ENCODE measurements around the gene HSF2. TPM values are rescaled to one million over a fixed set of nuclear protein-coding genes. Genes with fewer than 3 reads are reported as not detected.

HSF2 gene
- total RNA-seq, 2 donors from 2014 or later, result 11.8 to 19.1 TPM

DNA sequence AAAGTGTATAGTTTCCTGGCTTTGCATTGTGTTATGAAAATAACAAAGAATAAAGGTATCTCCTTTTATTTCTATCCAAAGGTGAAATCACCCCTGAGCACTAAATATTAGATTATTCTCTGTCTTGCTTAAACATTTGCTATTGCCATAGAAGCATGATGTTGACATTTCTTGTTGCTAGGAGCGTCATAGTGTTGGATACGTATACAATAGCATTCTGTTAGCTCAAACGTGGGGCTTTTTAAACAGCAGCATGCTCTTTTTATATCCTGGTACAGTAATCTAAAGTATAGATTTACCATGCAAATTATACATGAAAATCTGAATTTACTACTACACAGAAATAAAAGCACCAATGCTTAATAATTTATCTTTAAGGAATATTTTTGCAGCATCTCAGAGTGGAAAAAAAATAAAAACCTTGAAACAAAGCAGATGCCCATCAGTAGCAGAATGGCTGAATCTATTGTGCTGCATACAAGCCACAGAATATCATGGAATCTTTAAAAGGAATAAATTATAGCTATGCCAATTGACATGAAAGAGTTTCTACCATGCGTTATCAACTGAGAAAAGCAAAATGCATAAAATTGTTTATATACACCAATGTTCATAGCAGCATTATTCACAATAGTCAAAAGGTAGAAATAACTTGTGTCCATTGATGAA is 9.6 kb upstream of the HSF2 start:
- DNase-seq (ENCODE audit: low spot score) (no peak), ATAC-seq (ENCODE audit: insufficient number of reproducible peaks, low FRiP score, low read depth) (no peak)
- no peaks in the 10 kb centered on the region for H3K27me3 ChIP-seq (replicated peaks; ENCODE audit: insufficient read depth)
- TF ChIP-seq, protein P1, sequence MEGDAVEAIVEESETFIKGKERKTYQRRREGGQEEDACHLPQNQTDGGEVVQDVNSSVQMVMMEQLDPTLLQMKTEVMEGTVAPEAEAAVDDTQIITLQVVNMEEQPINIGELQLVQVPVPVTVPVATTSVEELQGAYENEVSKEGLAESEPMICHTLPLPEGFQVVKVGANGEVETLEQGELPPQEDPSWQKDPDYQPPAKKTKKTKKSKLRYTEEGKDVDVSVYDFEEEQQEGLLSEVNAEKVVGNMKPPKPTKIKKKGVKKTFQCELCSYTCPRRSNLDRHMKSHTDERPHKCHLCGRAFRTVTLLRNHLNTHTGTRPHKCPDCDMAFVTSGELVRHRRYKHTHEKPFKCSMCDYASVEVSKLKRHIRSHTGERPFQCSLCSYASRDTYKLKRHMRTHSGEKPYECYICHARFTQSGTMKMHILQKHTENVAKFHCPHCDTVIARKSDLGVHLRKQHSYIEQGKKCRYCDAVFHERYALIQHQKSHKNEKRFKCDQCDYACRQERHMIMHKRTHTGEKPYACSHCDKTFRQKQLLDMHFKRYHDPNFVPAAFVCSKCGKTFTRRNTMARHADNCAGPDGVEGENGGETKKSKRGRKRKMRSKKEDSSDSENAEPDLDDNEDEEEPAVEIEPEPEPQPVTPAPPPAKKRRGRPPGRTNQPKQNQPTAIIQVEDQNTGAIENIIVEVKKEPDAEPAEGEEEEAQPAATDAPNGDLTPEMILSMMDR (IDR thresholded peaks at IDR 0.05), result no peak
- no peaks in the 10 kb centered on the region for H3K36me3 ChIP-seq
- no peaks in the 10 kb centered on the region for H3K4me1 ChIP-seq (ENCODE audit: control insufficient read depth in 1 of 2, low read depth in 2 of 2)
- no peak overlapping the region for H3K4me3 ChIP-seq
- H3K27ac ChIP-seq, result no peak overlapping the region
- H3K9me3 ChIP-seq, result no peaks in the 10 kb centered on the region

DNA sequence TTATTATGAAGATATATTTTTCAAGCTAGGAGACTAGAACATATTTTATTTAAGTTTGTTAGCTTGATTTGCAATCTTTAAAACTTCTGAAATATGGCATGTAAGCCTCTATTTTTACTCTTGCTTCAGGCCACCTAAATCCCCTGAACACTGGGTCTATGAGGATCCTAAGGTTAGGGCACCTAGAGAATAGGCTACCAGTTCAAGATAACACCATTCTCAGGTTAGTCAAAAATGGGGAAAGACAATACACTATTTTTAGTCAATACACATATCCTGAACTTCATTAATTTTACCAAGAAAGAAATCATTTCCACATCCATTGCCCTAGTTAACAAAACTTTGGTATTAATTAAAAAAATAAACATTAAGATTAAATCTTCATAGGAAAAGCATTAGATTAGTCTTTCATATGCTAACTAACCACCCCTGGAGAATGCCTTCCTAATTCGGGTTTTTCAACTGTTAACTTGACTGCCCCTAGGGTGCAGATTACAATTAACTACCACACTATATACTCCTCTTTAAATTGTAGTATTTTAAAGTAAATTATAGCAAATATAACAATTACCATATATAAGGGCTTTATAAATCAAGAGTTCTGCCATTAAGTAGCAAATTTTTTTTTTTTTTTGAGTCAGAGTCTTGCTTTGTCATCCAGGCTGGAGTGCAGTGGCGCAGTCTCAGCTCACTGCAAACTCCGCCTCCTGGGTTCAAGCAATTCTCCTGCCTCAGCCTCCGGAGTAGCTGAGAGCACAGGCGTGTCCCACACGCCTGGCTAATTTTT is 6.7 kb upstream of the HSF2 start:
- Histone ChIP-seq H3K27me3 (replicated peaks; ENCODE audit: insufficient read depth) (no peaks in the 10 kb centered on the region), H3K4me1 (ENCODE audit: control insufficient read depth in 1 of 2, low read depth in 2 of 2) (no peaks in the 10 kb centered on the region), H3K9me3 (no peaks in the 10 kb centered on the region), H3K4me3 (no peak overlapping the region), H3K27ac (no peak overlapping the region), H3K36me3 (no peaks in the 10 kb centered on the region)
- TF ChIP-seq, protein P1 (IDR thresholded peaks at IDR 0.05), result no peak
- ATAC-seq (ENCODE audit: insufficient number of reproducible peaks, low FRiP score, low read depth), result no peak
- DNase-seq (ENCODE audit: low spot score), result no peak

DNA sequence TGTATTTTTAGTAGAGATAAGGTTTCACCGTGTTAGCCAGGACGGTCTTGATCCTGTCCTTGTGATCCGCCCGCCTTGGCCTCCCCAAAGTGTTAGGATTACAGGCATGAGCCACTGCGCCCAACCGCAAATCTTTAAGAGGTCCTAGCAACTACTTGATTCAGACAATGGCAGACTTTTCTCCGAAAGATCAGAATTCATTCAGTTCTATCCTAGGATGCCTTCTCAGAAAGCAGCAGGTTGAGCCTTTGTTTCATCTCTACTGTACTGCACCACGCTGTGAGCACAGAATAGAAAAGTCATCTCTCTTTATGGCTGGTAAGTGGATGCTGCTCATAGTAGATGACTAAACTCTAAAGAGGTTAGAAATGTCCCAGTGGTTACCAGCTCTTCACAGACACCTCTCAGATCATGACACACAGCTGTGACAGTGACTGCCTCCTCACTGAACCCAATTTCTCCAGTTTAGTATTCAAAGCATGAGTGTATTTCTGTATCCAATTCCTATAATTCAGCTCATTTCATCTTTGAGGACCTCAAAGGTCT is 6.0 kb upstream of the HSF2 start:
- H3K36me3 ChIP-seq, result no peaks in the 10 kb centered on the region
- TF ChIP-seq, protein P1 (IDR thresholded peaks at IDR 0.05), result no peak
- no peaks in the 10 kb centered on the region for H3K9me3 ChIP-seq
- H3K4me3 ChIP-seq, result no peak overlapping the region
- no peaks in the 10 kb centered on the region for H3K27me3 ChIP-seq (replicated peaks; ENCODE audit: insufficient read depth)
- no peak for ATAC-seq (ENCODE audit: insufficient number of reproducible peaks, low FRiP score, low read depth)
- H3K4me1 ChIP-seq (ENCODE audit: control insufficient read depth in 1 of 2, low read depth in 2 of 2), result no peaks in the 10 kb centered on the region
- H3K27ac ChIP-seq, result no peak overlapping the region
- DNase-seq (ENCODE audit: low spot score), result no peak

DNA sequence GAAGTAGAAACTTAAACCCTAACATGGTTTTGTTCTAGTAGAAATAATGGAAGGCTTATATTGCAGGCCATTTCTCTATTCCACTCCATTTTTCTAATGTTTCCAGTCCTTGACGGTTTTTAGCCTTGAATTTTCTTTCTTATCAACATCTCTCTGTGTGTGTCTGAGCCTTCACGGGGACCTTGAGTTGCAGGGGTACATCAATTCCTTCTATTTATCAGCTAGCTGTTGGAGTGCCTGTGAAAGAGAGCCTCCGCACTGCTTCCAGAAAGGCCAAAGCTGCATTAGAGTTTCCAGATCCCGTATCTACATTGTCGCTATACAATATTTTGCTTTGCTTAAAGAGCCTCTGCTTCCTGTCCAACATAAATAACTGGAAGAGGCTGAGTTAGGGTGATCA is 5.4 kb upstream of the HSF2 start:
- H3K27ac ChIP-seq, result no peak overlapping the region
- DNase-seq (ENCODE audit: low spot score) (no peak), ATAC-seq (ENCODE audit: insufficient number of reproducible peaks, low FRiP score, low read depth) (no peak)
- H3K36me3 ChIP-seq, result no peaks in the 10 kb centered on the region
- TF ChIP-seq, protein P1 (IDR thresholded peaks at IDR 0.05), result no peak
- peaks cover 0 to 3% of the 10 kb centered on the region in 2 donors for H3K4me1 ChIP-seq (ENCODE audit: control insufficient read depth in 1 of 2, low read depth in 2 of 2)
- H3K4me3 ChIP-seq, result no peak overlapping the region
- no peaks in the 10 kb centered on the region for H3K9me3 ChIP-seq
- no peaks in the 10 kb centered on the region for H3K27me3 ChIP-seq (replicated peaks; ENCODE audit: insufficient read depth)

DNA sequence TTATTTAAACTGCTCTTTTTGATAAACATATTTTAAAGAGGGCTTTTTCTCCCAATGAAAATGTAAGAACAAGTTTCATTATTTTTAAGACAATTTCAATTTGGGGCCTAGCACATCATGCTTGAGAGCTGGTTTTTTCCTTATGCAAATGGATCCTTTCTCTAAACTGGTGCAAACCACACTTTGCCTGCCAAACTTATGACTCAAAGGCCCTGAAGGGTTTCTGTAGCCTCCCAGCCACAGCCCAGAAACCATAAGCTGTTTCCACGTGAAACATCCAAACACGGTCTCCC is 451 bp upstream of the HSF2 start:
- Histone ChIP-seq H3K27me3 (replicated peaks; ENCODE audit: insufficient read depth) (no peaks in the 10 kb centered on the region), H3K36me3 (no peaks in the 10 kb centered on the region), H3K4me3 (peak overlapping the region; percentile 99), H3K9me3 (no peaks in the 10 kb centered on the region), H3K4me1 (ENCODE audit: control insufficient read depth in 1 of 2, low read depth in 2 of 2) (peaks cover 3 to 20% of the 10 kb centered on the region in 2 donors), H3K27ac (peak overlapping the region; percentile 45 to 60)
- TF ChIP-seq, protein P1 (IDR thresholded peaks at IDR 0.05), result no peak
- ATAC-seq (ENCODE audit: insufficient number of reproducible peaks, low FRiP score, low read depth) (no peak), DNase-seq (ENCODE audit: low spot score) (no peak)
